A549 treated with CORT108297 at 1 μM for 4 hours (cell line): ENCODE data around the gene ZNF391. TPM values are rescaled to one million over a fixed set of nuclear protein-coding genes. Genes with fewer than 3 reads are reported as not detected.

Experiments
- total RNA-seq: library from RNA; stranded (reverse); fragments of 200-300 nt; extraction: Qiagen RNA extraction; gene quantifications from 5 replicates; pipeline ENCODE4 v1.2.3, GENCODE V29; 2022

ZNF391 gene
- total RNA-seq, result 0.23 to 0.30 TPM (median 0.26 TPM) in 5 replicates

DNA sequence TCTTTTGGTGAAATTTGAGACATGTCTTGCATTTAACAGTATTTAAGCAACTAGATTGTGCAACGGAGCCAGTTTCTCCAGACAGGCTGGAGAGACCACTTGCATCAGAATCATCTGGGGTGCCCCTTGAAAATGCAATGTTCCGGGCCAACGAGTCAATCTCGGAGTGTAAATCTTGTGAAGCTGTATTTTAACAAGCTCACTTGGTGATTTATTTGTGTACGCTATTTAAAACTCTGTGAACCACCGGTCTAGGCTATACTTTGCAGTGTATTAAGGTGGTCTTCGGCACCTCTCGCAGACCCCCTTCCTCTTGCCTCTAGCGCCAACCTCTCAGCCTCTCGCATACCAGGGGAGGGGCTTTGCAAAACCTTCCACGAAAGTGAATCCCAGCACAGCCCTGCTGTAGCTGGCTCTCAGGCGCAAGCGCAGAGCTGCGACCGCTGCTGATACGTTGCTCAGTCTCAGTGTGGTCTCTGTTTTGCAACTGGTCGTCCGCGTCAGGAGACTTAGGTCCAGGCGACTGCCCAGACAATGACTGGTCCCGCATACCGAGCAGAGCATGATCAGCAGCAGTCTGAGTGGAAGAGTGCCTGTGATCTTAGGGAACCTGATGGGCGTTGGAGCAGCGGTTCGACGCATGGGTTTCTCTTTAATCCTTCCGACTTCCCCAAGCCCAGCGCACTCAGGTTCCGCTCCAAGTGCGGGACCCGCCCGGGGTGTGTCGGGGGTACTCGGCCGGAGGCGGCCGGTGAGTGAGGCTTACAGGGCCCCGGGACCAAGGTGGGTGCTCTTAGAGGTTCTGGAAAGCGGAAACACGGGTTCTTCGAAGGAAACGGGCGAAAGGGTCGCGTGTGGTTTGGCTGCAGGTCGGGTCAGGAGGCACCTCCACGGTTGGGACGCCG is at the start of gene ZNF391:
Gene ZNF391 (plus strand): TSS at position 467 of the 905 bp plus-strand sequence. CDS start 11,612 bp downstream, outside the sequence.

Other genes starting within 250 kb of the ZNF391 start
- 3.0 to 3.6 TPM (median 3.2 TPM) in 5 replicates for gene PRSS16, start 141.1 kb upstream of the ZNF391 start, total RNA-seq
- gene POM121L2, start 76.5 kb upstream of the ZNF391 start, total RNA-seq, result 0.02 to 0.04 TPM in 2 of 5 replicates, not detected in the others
- gene ZNF184, start 84.3 kb downstream of the ZNF391 start, total RNA-seq, result 2.4 to 3.5 TPM (median 2.5 TPM) in 5 replicates